ENCODE results near the gene RPH3AL.
"Not testable (repeated sequence)": the region's sequence is repeated elsewhere in the genome, so short reads cannot be mapped to it uniquely, and the experiment has no call there.

Gene RPH3AL

DNA sequence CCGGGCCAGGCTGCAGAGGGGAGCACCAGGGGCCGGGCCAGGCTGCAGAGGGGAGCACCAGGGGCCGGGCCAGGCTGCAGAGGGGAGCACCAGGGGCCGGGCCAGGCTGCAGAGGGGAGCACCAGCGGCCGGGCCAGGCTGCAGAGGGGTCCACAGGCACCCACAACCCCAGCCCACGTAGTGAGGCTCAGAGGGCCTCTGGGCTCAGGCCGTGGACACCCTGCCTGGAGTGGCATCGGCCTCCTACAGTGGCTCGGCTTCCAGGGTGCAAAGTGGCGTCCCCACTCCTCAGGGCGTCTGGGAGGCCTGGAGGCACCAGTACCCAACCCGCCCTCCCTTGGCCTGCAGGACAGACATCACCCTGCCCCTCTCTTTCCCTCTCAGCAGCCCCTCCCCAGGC is 180.7 kb downstream of the RPH3AL start:
- no peak for FAIRE-seq

DNA sequence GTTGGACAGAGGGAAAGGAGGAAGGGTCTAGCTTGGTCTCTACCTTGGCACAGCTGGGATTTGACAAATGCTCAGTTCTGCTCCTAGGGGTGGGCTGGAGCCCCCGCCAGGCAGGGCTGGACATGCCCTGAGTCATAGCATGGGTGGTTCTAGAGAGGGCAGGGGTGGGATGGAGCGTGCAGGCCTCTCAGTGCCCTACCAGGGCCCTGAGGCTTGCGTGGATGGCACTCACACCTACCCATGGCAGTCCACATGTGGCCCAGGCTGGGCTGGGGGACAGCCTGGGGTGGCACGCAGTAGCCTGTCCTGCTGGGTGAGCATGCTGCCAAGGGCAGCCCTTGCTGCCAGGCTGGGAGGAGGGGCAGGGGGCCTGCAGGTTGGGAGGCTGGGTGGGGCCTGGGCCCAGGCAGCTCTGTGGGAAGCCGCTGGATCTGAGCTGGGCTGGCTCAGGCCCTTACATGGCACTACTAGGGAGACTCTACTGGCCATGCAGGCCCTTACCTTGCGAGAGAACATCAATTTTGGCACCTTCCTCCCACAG is 182.4 kb downstream of the RPH3AL start:
- no peak for FAIRE-seq

DNA sequence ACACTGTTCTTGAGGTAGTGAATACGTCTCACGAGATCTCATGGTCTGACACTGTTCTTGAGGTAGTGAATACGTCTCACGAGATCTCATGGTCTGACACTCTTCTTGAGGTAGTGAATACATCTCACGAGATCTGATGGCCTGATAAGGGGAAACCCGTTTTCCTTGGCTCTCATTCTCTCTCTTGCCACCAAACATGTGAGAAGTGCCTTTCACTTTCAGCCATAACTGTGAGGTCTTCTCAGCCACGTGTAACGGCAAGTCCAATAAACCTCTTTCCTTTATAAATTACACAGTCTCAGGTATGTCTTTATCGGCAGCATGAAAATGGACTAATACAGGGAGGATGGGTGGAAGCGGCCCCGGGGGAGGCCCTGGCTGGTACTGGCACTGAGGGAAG is 184.0 kb downstream of the RPH3AL start:
- not testable (repeated sequence) for FAIRE-seq

DNA sequence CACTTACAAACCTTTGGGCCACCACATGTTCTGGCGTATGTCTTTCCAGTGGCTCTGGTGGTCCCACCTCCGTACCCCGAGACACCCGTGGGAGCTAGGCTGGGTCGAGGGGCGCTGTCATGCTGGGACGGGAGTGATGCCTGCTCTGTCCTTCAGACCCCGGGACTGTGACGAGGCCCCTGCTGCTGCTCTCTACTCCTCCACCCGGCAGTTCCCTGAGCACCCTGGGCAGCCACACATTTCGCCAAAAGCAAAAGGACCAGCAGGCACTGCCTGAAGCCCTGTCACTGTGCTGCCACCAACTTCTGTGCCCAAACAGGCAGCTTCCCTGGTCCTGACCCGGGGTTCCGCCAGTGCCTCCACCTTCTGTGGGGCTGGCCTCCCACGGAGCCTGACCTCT is 186.7 kb downstream of the RPH3AL start:
- FAIRE-seq, result no peak

DNA sequence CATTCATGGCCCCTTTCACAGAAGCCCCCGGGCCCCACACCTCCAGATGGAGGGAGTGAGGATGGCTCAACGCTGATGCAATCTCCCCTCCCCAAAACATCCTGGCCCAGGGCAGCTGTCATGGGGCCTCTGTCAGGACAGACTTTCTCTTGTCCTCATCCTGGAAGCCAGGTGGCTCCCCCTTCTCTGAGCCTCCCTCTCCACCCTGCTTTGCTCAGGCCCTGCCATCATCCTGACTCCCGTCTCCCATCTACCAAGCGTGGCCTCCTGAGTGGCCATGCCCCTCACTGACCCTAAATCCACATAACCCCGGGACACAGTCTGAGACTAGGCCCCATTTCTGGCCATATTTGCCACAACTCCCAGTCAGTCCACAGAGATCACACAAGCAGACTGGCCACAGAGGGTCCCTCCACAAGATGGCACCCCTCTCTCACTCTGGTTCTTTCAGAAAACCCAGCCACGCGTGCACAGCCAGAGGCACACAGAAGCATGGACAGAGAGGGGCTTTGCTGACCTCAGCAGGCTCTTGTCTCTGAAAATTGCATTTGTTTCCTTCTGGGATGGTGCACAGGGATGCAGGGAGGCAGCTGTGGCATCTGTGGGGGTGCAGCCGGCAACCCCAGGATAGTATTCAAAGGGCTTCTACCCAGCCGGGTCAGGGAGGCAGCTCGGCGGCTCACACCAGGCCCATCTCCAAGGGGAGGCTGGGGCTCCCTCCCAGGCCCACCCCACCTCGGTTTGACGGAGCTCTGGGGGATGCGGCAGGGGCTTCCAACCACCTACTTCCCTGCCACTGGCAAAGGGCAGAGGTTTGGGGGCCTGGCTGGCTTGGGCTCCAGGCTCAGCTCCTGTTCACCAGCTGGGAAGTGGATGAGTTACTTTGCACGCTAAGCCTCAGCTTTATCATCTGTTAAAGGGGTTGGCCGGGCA is 188.0 kb downstream of the RPH3AL start:
- no peak for FAIRE-seq

DNA sequence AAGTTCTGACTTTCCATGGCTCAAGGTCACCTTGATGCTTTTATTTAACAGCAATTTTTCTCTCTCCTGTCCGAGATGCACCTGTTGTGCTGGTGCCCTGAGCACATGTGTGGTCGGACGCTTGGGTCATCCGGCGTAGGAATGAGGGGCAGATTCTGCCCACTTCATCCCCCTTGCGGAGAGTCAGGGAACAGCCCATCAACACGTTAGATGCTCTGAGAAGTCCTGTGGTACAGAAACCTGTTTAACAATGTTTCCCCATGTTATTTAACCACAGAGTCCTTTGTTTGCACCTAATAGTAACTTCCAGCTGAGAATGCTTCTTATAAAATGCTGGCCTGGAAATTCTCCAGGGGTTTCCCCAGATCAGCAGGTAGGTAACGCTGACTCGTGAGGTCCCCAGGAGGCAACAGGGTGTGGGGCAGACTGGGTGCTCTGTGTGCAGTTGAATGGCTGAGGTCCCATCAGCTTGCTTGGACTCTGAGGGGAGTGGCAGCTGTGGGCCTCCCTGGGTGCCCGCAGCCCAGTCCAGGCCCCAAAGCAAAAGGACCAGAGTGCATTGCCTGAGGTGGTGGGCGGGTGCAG is 189.0 kb downstream of the RPH3AL start:
- no peak for FAIRE-seq

DNA sequence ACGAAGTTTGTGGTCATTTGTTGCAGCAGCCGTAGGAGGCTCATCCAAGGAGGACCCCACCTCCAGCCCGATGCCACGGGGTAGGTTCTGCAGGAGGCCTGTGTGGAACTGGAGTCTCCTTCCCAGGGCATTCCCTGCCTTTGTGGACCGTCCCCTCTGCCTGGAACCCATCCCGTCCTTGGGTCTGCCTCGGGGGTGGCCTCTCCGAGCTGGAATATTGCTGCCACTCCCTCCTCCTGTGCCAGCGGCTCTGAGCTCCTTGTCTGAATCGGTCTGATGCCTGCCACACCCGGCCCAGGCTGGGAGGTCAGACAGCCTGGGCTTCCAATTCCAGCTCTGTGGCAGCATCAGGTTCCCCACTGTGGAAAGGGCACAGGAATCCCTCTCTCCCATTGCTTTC is 189.9 kb downstream of the RPH3AL start:
- no peak for FAIRE-seq

All from colon (tissue), 2 donors.